GM21381 (cell line): ENCODE measurements around the gene PPHLN1.

Experiments
- ATAC-seq: cut with Tn5 transposase; IDR thresholded peaks from one replicate; pipeline ENCODE4 v1.9.1; 2021; ENCODE audit warnings: mild to moderate bottlenecking, moderate library complexity; ENCODE audit not compliant: unreplicated experiment

PPHLN1 gene

GRCh38 chr12:42432517-42433140, 106.7 kb downstream of the PPHLN1 start:
- ATAC-seq, result no peak

GRCh38 chr12:42440608-42441007, 114.6 kb downstream of the PPHLN1 start:
- ATAC-seq, result no peak

GRCh38 chr12:42442311-42442759, 116.4 kb downstream of the PPHLN1 start:
- ATAC-seq, result no peak

GRCh38 chr12:42442888-42443287, 116.9 kb downstream of the PPHLN1 start:
- ATAC-seq, result no peak

- no peak for ATAC-seq
These were observed 118.4 kb downstream of the PPHLN1 start for GRCh38 chr12:42444192-42444943.

GRCh38 chr12:42445891-42446290, 119.9 kb downstream of the PPHLN1 start:
- ATAC-seq, result no peak

- ATAC-seq, result no peak
These were observed 120.8 kb downstream of the PPHLN1 start for GRCh38 chr12:42446761-42447160.

- ATAC-seq, result no peak
These were observed 121.4 kb downstream of the PPHLN1 start for GRCh38 chr12:42447371-42447786.

GRCh38 chr12:42448841-42449240, 122.9 kb downstream of the PPHLN1 start:
- no peak for ATAC-seq

- no peak for ATAC-seq
These were observed 124.3 kb downstream of the PPHLN1 start for GRCh38 chr12:42450248-42450647.

GRCh38 chr12:42458575-42458974, 132.6 kb downstream of the PPHLN1 start:
- no peak for ATAC-seq

GRCh38 chr12:42459336-42459847, 133.4 kb downstream of the PPHLN1 start:
- no peak for ATAC-seq

GRCh38 chr12:42462486-42462885, 136.5 kb downstream of the PPHLN1 start:
- ATAC-seq, result no peak

GRCh38 chr12:42463671-42464070, 137.7 kb downstream of the PPHLN1 start:
- no peak for ATAC-seq

GRCh38 chr12:42468341-42468821, 142.4 kb downstream of the PPHLN1 start:
- ATAC-seq, result no peak

GRCh38 chr12:42468921-42469320, 143.0 kb downstream of the PPHLN1 start:
- ATAC-seq, result peak; percentile 5

- ATAC-seq, result peak; percentile 97
These were observed 143.6 kb downstream of the PPHLN1 start for GRCh38 chr12:42469355-42470175.

- no peak for ATAC-seq
These were observed 146.4 kb downstream of the PPHLN1 start for GRCh38 chr12:42472376-42472775.

GRCh38 chr12:42473130-42473529, 147.2 kb downstream of the PPHLN1 start:
- no peak for ATAC-seq

GRCh38 chr12:42473561-42473960, 147.6 kb downstream of the PPHLN1 start:
- ATAC-seq, result no peak

- no peak for ATAC-seq
These were observed 148.4 kb downstream of the PPHLN1 start for GRCh38 chr12:42474391-42474790.
